Measurements from ENCODE around the gene SLC49A3.
"Not testable (repeated sequence)": the region's sequence is repeated elsewhere in the genome, so short reads cannot be mapped to it uniquely, and the experiment has no call there.

The SLC49A3 gene

DNA sequence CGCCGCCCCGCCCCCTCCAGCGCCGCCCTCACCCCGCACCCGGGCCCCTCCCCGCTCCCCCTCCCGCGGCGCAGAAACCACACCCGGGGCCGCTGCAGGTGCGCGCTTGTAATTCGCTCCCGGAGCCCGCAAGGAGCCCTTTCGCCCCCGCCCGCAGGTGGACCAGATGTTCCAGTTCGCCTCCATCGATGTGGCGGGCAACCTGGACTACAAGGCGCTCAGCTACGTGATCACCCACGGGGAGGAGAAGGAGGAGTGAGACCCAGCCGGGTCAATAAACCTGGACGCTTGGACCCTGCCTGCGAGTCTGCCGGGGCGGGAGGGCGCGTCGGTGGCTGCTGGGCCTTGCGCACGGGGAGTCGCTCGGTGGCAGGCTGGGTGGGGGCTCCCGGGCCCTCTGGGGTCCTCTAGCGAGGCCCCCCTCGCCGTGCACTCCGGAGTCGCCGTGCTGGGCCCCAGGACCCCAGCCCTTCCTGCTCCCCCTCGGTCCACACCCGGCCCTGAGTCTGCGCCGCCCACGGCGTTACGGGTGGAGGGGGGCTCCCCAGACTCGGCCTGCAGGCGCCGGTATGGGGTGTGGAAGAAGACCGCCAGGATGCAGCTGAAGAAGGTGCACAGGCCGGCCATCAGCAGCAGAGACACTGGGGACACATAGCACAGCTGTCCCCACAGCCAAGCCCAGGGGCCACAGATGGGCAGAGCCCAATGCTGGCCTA, 7.1 kb downstream of the SLC49A3 start:
- DNase-seq (ENCODE audit: low read depth in 4 of 4, low spot score in 1 of 4): no peak

DNA sequence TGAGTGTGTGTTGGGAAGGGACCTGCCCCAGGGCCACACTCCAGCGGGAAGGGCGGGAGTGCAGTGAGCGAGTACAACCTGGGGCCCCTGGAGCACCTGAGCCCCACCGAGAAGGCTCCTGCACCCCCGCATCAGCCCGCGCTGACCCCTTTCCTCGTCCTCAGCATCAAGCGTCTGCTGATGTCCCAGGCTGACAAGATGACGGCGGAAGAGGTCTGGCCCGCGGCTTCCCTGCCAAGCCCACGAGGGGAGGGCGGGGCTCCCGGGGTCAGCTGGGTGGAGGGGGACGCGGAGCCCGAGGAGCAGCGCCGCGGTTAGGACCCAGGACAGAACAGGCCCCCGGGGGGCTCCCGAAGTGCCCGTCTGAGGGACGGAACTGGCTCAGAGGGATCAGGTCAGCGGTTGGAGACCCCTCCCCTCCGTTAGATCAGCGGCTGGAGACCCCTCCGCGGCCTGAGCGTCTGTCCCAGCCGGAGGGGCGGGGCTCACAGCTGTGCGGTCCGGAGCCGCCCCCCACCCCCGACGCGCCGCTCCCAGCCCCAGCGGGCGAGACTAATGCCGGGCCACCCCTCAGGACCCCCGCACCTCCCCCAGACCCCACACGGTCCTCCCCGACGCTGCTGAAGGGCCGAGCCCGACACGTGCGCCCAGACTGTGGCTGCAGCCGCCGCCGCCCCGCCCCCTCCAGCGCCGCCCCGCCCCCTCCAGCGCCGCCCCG, 7.9 kb downstream of the SLC49A3 start:
- DNase-seq (ENCODE audit: low read depth in 4 of 4, low spot score in 1 of 4): no peak

DNA sequence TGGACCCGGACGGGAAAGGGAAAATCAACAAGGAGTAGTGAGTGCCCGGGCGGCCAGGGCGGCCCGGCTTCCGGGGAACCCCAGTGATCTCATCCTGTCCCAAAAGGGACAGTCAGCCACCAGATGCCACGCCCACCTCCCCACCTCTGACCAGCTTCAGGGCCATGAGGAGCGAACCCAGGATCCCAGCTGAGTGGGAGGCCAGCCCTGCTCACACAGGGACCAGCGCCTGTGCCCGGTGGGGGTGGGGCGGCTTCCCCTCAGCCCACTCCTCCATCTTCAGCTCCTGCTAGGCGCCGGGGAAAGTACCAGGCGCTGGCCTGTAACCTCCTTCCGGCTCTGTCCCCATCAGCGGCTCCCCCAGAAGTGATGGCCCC, 8.4 kb downstream of the SLC49A3 start:
- no peak for DNase-seq (ENCODE audit: low read depth in 4 of 4, low spot score in 1 of 4)

DNA sequence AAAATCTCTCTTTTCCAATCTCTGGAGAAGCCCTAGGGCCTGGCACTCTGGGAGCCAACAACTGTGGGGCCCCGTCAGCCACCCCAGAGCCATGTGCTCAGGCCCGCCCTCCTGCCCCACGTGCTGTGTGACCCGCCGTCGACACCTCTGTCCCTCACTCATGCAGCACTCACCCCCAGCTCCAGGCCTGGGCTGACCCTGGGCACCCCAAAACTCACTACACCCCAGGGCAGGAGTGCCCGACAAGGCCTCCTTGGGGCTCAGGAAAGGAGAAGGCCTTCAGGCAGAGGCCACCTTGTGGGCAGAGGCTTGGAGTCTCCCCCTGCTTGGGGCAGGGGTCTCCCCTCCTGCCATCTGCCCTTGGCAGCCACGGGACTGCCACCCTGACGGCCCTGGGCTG, 8.9 kb downstream of the SLC49A3 start:
- no peak for DNase-seq (ENCODE audit: low read depth in 4 of 4, low spot score in 1 of 4)

DNA sequence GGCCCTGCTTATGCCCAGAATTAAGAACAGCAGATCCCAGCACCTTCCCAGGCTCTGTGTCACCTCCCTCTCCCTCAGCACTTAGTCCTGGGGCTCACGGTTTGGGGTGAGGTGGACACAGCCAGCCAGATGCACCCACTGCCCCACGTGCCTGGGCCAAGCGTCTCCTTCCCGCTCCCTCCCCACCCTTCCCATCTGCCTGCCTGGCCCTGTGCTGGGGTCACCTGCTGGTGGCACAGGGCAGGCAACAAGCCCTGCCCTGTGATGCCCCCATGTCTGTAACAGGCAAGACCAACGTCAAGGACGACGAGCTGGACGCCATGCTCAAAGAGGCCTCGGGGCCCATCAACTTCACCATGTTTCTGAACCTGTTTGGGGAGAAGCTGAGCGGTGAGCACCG, 9.3 kb downstream of the SLC49A3 start:
- no peak for DNase-seq (ENCODE audit: low read depth in 4 of 4, low spot score in 1 of 4)

DNA sequence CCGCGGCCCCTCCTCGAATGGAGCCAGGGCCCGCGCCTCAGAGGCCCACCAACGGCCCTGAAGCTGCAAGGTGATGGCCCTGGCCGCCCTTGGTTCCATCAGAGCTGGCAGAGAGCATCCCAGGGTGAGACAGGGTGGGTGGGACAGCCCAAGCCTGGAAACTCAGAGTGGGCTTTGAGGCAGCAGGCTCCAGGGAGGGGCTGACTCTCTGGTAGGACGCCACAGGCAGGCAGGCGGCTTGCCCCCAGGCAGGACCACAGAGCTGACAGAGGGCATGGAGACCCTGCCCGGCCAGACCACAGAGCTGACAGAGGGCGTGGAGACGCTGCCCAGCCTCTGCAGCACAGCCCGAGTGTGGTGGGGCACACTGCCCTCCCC, 9.9 kb downstream of the SLC49A3 start:
- DNase-seq (ENCODE audit: low read depth in 4 of 4, low spot score in 1 of 4): no peak

DNA sequence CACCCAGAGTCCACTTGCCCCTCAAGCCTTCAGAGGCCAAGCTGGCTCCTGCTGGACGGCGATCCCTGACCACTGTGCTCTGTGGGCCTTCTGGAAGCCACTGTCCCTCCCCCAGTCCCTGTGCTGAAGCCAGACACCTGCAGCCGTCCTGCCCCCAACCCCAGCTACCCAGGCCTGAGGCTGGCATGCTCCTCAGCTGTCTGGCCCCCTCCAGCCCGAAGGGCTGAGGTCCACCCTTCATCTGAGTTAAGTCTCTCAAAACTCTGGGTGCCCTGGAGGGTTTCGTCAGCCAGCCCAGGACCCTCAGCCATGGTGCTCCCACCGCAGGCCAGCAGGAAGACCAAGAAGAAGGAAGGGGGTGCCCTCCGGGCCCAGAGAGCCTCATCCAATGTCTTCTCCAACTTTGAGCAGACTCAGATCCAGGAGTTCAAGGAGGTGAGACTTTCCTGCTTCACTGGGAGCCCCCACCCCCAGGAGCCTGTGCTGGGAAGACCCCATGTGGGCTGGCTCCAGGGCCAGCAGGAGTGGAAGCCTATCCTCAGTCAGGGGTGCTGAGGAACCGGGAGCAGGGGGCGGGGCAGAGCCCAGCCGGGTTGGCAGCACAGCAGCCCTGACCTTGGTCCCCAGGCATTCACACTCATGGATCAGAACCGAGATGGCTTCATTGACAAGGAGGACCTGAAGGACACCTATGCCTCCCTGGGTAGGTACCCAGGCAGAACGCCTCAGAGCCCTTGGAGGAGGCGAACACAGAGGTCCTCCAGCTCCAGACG, 10.4 kb downstream of the SLC49A3 start:
- no peak for DNase-seq (ENCODE audit: low read depth in 4 of 4, low spot score in 1 of 4)

DNA sequence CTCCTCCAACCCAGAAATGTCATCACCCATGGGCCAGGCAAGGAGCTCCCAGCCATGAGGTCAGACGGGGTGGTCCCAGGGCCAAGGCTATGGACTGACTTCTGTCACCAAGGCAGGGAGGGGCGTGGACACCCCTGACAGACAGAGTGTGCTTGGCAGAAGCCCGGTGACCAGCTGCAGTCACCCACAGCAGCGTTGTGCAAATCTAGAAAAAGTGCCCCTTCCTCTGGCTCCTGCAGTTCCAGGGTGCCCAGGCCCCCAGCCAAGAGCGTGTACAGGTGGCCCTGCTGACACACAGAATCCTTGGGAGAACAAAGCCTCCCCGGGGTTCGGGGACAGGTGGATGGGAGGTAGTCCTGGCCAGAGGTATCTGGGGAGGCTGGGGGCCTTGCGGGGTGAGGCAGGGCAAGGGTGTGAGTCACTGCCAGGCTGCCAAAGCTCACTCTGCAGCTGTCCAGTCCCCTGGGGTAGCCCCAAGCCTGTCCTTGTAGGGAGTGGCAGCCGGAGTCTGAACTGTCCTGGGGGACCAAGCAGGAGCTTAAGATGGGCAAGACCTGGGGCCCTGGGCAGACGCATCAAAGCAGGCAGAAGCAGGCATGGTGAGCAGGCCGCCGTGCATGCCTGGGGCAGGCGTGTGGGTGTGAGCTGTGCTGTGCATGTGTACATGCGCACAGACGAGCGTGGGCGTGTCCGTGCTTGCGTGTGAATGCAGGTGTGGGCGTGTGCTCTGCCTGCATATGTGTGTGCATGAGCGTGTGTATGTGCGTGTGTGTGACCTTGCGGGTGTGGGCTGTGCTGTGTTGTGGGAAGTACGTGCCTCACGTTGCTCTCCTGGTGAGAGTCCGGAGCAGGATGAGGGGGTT, 11.3 kb downstream of the SLC49A3 start:
- DNase-seq (ENCODE audit: low read depth in 4 of 4, low spot score in 1 of 4): no peak

DNA sequence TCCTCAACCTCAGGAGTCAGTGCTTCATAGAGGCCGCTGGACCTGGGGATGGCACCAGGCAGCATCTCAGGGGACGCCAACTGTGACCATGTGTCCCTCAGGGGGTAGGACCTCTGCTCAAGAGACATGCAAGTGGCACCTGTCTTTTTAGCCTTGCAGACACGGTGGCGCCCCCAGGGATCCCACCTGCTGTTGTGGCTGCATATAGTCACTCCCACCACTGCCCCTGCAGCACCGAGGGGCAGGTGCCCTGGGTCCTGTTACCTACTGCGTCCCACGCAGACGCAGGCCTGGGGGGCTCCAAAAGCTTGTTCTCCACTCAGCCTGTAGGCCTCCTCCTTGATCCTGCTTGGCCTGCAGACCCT, 12.1 kb downstream of the SLC49A3 start:
- no peak for DNase-seq (ENCODE audit: low read depth in 4 of 4, low spot score in 1 of 4)

DNA sequence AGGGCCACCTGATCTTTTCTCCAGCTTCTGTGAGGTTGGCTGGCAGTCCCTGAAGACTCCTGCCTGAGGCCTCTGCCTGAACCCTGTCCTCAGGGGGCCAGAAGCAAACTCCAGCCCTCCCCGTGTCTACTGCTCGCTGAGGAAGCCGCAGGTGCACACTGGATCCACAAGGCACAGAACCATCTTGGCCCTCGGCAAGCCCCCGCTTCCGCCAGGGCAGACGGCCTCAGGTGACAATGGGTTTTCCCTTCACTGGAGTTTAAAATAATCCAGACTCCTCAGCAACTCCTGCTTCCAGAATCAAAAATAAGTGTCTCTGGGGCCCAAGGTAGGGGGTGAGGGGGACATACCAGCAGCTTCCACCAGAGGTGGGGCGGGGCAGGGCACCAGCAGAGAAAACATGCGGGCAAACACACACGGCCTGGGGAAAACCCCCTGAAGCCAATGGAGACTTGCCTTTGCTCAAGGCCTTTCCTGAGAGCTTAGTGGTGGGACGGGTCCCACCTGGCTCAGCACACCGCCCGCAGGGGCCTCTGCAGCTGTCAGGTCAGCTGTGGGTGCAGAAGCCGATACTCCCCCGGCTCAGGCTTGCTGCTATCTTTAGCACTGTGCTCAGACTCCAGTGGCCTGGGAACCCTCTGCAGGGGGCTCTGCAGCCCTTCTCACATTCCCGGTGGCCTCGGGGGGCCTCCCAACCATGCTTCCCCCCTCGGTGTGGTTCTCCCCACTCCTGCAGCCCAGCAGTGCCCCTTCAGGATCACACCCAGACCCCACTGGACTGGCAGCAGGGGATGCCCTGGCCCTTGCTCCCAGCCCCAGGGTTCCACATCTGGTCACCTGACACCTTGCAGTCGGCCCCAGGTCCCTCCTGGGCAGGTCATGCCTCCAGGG, 12.7 kb downstream of the SLC49A3 start:
- DNase-seq (ENCODE audit: low read depth in 4 of 4, low spot score in 1 of 4): no peak

DNA sequence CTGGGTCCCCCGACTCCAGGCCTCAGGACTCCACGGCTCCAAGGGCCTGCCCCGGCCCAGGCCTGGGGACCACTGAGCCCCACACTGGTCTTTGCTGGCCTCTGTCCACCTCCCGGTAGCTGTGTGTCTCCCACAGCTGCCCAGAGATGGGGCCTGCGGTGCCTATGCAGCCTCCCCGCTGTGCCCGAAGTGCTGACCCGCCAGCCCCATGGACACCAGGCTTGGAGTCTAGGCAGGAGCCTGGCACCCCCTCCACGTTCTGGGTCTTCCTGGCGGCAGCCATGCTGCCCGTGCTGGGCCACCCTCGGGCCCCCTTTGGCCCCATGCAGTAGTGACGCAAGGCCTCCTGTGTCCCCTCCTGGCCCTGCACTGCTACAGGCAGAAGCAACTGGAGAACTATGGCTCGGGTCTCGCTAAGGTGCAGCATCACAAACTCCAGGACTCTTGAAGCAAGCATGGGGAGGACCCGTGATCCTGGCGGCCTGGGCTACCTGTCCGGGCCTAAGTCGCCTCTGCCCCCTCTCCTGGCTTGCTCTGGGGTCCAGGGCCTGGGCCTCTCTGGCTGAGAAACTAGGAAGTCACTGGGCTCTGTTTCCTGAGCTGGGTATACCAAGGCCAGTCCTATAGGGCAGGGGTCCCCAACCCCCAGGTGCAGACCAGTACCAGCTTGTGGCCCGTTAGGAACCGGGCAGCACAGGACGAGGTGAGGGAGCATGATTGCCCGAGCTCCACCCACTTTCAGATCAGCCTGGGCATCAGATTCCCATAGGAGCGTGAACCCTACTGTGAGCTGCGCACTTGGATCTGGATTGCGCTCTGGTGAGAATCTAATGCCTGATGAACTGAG, 13.7 kb downstream of the SLC49A3 start:
- no peak for DNase-seq (ENCODE audit: low read depth in 4 of 4, low spot score in 1 of 4)

DNA sequence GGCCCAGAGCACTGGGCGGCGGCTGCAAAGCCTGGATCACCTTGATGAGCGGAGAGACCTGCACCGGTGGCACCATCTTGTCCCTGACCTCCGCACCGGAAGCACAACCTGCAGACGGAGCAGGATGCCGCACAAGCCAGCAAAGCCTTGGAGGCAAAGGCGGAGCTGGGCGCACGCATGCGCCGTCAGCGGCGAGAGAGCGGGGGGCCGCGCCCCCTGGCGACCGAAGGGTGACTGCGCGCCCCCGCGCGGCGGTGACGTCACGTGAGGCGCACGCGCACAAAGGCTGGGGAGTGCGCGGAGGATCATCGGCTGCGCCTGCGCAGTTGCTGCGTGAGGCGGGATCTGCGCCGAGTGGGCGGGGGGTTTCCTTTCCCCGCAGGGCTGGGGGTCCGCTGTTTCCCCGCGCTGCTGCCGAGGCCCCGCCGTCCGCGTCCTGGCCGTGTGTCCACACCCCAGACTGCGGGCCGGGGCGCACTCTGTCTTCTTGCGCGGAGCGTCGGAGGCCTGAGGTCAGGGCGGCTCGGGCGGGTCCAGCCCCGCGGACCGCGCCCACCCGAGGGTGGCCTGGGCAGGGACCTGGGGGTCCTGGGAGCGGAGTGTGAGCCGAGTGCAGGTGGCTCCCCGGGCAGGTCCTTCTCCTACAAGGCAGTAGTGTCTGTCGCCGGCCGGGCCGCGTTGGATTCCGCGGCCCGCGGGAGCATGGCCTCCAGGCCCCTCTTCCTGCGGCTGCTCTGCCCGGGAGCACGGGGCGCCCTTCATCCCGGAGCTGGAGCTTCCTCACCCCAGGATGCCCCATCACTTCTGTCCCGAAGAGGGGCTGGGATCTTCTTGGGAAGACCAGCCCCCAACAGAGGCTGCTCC, 14.5 kb downstream of the SLC49A3 start, which contains the start of the genes ATP5ME and MYL5:
Gene ATP5ME, minus strand, starts transcription at position 105 of the 864 bp plus-strand sequence. Its CDS starts 29 bp downstream, at position 76.
Gene MYL5, plus strand, starts transcription at position 371 of the 864 bp plus-strand sequence. CDS start 3,485 bp downstream, outside the sequence.
- peak; percentile 92 to 97 (median 96) for DNase-seq (ENCODE audit: low read depth in 4 of 4, low spot score in 1 of 4)

DNA sequence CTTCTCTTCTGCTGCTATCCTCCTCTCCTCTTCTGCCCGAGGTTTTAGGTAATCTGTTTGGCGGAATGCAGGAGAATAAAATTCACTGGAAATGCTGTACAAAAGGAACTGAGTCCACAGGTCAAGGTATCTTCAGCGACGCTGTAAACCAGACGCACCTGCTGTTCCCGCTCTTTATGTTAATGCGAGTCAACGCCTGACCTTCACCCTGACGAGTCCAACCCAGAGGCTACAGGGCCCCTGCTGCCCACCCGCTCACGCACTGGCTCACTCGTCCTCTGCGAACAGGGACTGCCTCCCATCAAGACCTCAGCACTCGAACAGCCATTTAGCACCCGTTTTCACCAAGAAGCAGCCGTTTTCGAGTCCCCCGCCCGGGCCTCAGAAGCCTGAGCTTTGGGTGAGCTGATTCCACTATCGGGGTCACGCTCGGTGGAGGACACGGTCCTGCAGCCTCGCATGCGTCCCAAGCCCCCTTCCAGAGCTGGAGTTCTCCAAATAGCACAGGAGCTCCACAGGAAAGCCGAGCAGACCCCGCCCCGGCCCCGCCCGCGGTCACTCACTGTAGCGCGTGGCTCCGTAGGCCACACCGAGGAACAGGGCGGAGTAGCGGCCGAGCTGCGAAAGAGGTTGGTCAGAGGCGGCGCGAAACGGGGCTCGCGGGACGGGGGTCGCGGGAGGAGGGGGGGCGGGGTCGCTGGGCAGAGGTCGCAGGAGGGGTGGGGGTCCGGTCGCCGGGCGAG, 15.4 kb downstream of the SLC49A3 start:
- DNase-seq (ENCODE audit: low read depth in 4 of 4, low spot score in 1 of 4): no peak

DNA sequence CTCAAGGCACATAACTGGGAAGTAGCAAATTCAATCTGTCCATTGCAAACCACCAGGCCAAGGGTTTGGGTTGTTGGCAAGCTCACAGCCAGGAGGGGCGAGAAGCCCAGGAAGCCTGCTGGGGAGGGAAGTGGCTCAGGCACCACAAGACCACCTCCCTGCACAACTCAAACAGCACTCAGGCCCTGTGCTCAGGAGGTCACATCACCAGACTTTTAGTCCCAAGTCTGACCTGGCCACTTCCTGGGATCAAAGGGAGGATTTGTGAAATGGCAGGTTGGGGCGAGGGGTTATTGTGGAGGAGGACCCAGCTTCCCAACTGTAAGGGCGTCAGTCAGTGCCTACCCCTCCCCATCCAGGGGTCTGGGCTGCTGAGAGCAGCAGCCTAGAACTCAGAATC, 17.2 kb downstream of the SLC49A3 start:
- no peak for DNase-seq (ENCODE audit: low read depth in 4 of 4, low spot score in 1 of 4)

DNA sequence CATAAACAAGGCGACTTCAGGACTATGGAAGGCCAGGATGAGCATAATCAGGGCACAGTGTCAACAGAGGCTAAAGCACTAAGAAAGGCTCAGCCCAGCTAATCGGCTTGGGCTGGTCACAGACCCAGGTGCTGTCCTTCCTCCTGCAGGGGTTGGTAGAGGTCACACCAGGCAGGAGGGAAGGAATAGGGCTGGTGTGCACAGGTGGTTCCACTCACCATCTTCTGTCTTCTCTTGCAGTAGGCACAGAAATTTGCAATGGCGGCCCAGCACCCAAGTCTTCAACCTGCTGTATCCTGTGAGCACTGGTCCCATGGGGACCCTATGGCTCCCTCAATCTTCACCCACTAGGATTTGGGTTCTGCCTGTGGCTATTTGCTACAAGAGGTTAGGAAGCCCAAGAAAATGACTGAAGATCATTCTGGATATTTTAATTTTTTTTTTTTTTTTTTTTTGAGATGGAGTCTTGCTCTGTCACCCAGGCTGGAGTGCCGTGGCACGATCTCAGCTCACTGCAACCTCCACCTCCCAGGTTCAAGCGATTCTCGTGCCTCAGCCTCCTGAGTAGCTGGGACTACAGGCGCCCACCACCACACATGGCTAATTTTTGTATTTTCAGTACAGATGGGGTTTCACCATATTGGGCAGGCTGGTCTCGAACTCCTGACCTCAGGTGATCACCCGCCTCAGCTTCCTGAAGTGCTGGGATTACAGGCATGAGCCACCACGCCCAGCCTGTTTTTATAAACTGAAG, 19.0 kb downstream of the SLC49A3 start:
- DNase-seq (ENCODE audit: low read depth in 4 of 4, low spot score in 1 of 4): not testable (repeated sequence)

DNA sequence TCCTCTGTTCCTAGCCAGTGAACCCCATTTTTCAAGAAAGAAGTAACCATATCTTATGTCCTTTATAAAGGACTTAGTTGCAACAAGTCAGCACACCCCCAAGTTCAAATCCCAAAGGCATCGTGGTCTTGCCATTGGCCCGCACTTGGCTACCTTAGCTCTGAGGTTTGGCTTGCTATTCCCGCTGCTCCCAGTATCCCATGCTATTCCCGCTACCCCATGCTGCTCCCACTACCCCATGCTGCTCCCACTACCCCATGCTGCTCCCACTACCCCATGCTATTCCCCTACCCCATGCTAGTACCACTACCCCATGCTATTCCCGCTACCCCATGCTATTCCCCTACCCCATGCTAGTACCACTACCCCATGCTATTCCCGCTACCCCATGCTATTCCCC, 20.7 kb downstream of the SLC49A3 start:
- DNase-seq (ENCODE audit: low read depth in 4 of 4, low spot score in 1 of 4): not testable (repeated sequence)

DNA sequence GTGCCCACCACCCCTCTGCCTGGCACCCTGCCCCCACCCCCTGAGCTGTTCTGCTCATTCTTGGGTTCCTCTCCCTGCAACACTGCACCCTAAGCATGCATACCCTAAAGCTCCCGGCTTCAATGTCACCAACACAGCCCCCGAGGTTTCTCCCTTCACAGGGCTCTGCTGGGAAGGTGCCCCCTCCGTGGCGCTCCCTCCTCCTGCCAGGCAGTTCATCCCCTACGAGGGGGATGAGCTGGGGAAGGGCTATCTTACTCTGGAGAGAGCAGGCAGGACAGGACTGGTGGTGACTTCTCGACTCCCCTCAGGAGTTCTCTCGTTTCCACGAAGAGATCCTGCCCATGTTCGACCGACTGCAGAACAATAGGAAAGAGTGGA, 21.4 kb downstream of the SLC49A3 start:
- DNase-seq (ENCODE audit: low read depth in 4 of 4, low spot score in 1 of 4): no peak

Data from stimulated activated CD4-positive, alpha-beta T cell treated with anti-CD3 and anti-CD28 coated beads, Interleukin-1b, Interleukin-23, amount 100 ng/mL, for 24 hours (primary cell).